H1 (cell line): ENCODE results near the gene TSPAN33. TPM values are rescaled to one million over a fixed set of nuclear protein-coding genes. Genes with fewer than 3 reads are reported as not detected.

Experiments
- ASH2L ChIP-seq: fragments of 200-600, 300-600 bp; sonication (generic); IDR thresholded peaks from one replicate; pipeline ENCODE4 v1.7.1; 2017; ENCODE audit warnings: low read length
- CEBPB ChIP-seq: IDR thresholded peaks from 2 replicates; pipeline ENCODE4 v1.6.1; 2012; ENCODE audit warnings: low read depth, low read length
- CHD1 ChIP-seq: IDR thresholded peaks from 2 replicates; pipeline ENCODE4 v1.6.1; 2012; ENCODE audit warnings: low read depth, low read length, improper control_type of control experiment
- CREB1 ChIP-seq: IDR thresholded peaks from 2 replicates; pipeline ENCODE4 v1.6.1; 2012; ENCODE audit warnings: inconsistent platforms
- EGR1 ChIP-seq: IDR thresholded peaks from 2 replicates; pipeline ENCODE4 v1.6.1; 2011; ENCODE audit warnings: low read depth, low read length, borderline replicate concordance
- JUND ChIP-seq: IDR thresholded peaks from 2 replicates; pipeline ENCODE4 v1.6.1; 2011; ENCODE audit warnings: mild to moderate bottlenecking, improper control_type of control experiment, low read length
- PHF8 ChIP-seq: fragments of 200-600 bp; sonication (generic); conservative IDR thresholded peaks from 2 replicates; pipeline ENCODE4 v1.7.1; 2012; ENCODE audit warnings: low read depth, mild to moderate bottlenecking, inconsistent platforms, low read length, moderate library complexity
- RNF2 ChIP-seq: fragments of 200-900, 300-1000 bp; sonication (generic); IDR thresholded peaks from 2 replicates; pipeline ENCODE4 v1.7.1; 2016; ENCODE audit warnings: borderline replicate concordance, low read depth, mild to moderate bottlenecking, antibody characterized with exemption, low read length; ENCODE audit not compliant: poor library complexity, severe bottlenecking; ENCODE audit errors: missing control alignments
- SRF ChIP-seq: IDR thresholded peaks from 2 replicates; pipeline ENCODE4 v1.6.1; 2011; ENCODE audit warnings: mild to moderate bottlenecking, low read depth, low read length, moderate library complexity
- SUZ12 ChIP-seq: fragments of 200-600 bp; sonication (generic); IDR thresholded peaks from 2 replicates; pipeline ENCODE4 v1.6.1; 2012; ENCODE audit warnings: mild to moderate bottlenecking, inconsistent platforms, low read length, moderate library complexity, mixed read lengths
- polyA plus RNA-seq, 7 experiments: library from polyadenylated mRNA; depleted of rRNA in 3 of 7; stranded (reverse) in 5 of 7; unstranded in 2 of 7; fragments of >200 nt in 5 of 7; fragments of 200-250 nt in 2 of 7; gene quantifications; 1 replicate in 5 of 7; 2 replicates in 1 of 7; 4 replicates in 1 of 7; pipeline versions ENCODE4 v1.2.1 to v1.2.3, GENCODE V29; 2011 to 2013; ENCODE audit warnings: missing spikeins in 2 of 7, mixed read lengths in 2 of 7
- total RNA-seq: library from RNA; stranded (reverse); fragmentation: NEBNext Ultra II Directional; extraction: Animal tissue kit (Norgen Biotek cat#: 25700); gene quantifications from 2 replicates; pipeline ENCODE4 v1.2.1, GENCODE V29; 2021
- TF ChIP-seq, protein P1 (sequence below): fragments of 300-600 bp; sonication (generic); IDR thresholded peaks from 2 replicates; pipeline ENCODE4 v1.7.1; 2012; ENCODE audit warnings: low read length, moderate library complexity, mild to moderate bottlenecking, inconsistent platforms; ENCODE audit not compliant: insufficient replicate concordance

TSPAN33 gene
- total and polyA plus RNA-seq, 2 of the 8 experiments (the other 6 are each of a cell fraction or from before 2014, with no cell fraction given): 42.8 to 47.1 TPM

- TF ChIP-seq, protein P1, sequence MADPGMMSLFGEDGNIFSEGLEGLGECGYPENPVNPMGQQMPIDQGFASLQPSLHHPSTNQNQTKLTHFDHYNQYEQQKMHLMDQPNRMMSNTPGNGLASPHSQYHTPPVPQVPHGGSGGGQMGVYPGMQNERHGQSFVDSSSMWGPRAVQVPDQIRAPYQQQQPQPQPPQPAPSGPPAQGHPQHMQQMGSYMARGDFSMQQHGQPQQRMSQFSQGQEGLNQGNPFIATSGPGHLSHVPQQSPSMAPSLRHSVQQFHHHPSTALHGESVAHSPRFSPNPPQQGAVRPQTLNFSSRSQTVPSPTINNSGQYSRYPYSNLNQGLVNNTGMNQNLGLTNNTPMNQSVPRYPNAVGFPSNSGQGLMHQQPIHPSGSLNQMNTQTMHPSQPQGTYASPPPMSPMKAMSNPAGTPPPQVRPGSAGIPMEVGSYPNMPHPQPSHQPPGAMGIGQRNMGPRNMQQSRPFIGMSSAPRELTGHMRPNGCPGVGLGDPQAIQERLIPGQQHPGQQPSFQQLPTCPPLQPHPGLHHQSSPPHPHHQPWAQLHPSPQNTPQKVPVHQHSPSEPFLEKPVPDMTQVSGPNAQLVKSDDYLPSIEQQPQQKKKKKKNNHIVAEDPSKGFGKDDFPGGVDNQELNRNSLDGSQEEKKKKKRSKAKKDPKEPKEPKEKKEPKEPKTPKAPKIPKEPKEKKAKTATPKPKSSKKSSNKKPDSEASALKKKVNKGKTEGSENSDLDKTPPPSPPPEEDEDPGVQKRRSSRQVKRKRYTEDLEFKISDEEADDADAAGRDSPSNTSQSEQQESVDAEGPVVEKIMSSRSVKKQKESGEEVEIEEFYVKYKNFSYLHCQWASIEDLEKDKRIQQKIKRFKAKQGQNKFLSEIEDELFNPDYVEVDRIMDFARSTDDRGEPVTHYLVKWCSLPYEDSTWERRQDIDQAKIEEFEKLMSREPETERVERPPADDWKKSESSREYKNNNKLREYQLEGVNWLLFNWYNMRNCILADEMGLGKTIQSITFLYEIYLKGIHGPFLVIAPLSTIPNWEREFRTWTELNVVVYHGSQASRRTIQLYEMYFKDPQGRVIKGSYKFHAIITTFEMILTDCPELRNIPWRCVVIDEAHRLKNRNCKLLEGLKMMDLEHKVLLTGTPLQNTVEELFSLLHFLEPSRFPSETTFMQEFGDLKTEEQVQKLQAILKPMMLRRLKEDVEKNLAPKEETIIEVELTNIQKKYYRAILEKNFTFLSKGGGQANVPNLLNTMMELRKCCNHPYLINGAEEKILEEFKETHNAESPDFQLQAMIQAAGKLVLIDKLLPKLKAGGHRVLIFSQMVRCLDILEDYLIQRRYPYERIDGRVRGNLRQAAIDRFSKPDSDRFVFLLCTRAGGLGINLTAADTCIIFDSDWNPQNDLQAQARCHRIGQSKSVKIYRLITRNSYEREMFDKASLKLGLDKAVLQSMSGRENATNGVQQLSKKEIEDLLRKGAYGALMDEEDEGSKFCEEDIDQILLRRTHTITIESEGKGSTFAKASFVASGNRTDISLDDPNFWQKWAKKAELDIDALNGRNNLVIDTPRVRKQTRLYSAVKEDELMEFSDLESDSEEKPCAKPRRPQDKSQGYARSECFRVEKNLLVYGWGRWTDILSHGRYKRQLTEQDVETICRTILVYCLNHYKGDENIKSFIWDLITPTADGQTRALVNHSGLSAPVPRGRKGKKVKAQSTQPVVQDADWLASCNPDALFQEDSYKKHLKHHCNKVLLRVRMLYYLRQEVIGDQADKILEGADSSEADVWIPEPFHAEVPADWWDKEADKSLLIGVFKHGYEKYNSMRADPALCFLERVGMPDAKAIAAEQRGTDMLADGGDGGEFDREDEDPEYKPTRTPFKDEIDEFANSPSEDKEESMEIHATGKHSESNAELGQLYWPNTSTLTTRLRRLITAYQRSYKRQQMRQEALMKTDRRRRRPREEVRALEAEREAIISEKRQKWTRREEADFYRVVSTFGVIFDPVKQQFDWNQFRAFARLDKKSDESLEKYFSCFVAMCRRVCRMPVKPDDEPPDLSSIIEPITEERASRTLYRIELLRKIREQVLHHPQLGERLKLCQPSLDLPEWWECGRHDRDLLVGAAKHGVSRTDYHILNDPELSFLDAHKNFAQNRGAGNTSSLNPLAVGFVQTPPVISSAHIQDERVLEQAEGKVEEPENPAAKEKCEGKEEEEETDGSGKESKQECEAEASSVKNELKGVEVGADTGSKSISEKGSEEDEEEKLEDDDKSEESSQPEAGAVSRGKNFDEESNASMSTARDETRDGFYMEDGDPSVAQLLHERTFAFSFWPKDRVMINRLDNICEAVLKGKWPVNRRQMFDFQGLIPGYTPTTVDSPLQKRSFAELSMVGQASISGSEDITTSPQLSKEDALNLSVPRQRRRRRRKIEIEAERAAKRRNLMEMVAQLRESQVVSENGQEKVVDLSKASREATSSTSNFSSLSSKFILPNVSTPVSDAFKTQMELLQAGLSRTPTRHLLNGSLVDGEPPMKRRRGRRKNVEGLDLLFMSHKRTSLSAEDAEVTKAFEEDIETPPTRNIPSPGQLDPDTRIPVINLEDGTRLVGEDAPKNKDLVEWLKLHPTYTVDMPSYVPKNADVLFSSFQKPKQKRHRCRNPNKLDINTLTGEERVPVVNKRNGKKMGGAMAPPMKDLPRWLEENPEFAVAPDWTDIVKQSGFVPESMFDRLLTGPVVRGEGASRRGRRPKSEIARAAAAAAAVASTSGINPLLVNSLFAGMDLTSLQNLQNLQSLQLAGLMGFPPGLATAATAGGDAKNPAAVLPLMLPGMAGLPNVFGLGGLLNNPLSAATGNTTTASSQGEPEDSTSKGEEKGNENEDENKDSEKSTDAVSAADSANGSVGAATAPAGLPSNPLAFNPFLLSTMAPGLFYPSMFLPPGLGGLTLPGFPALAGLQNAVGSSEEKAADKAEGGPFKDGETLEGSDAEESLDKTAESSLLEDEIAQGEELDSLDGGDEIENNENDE: no peak
- TF ChIP-seq JUND (no peak), SRF (no peak), EGR1 (no peak), CEBPB (no peak), CREB1 (no peak), SUZ12 (no peak), ASH2L (no peak), RNF2 (no peak), PHF8 (no peak), CHD1 (no peak)
- TF ChIP-seq, all 59 proteins: peak for 0
Observed at GRCh38 chr7:129167817-129168216, 23.3 kb downstream of the TSPAN33 start (continued).
